DOHH2 (cell line): ENCODE measurements around the gene FAM25G.

Experiments
- CTCF ChIP-seq: fragments of 200-600 bp; sonication (generic); IDR thresholded peaks from one replicate; pipeline ENCODE4 v1.5.1; 2014; ENCODE audit warnings: antibody characterized with exemption, mild to moderate bottlenecking, low read depth, low read length; ENCODE audit not compliant: poor library complexity, severe bottlenecking
- EZH2phosphoT487 ChIP-seq: fragments of 200-600 bp; sonication (generic); IDR thresholded peaks from 2 replicates; pipeline ENCODE4 v1.6.1; 2017; ENCODE audit warnings: borderline replicate concordance, mild to moderate bottlenecking, antibody characterized with exemption, low read length, moderate library complexity, mixed read lengths

DNA sequence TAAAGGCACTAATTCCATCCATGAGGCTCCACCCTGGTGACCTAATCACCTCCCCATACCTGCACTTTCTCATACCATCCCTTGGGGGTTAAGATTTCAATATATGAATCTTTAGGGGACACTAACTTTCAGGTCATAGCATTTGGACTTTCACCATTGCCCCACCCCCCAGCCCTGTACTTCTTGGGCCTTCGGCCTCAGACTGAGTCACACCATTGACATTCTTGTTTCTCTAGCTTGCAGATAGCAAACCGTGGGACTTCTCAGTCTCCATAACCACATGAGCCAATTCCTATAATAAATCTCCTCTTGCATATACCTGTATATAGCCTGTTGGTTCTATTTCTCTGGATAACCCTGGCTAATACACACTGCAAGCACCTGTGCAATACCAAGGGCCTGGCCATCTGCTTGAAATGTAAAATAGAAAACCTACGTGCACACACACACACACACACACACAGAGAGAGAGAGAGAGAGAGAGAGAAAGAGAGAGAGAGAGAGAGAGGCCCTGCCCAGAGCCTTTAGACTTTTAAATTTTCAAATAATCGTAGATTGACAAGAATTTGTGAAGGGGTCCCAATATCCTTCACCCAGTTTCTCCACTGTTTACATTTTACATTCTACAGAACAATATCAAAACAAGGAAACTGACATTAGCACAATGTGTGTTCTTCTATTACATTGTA, 32.9 kb downstream of the FAM25G start:
- TF ChIP-seq CTCF, result no peak
- no peak for TF ChIP-seq EZH2phosphoT487
